Measurements from ENCODE around the gene MMD. TPM values are rescaled to one million over a fixed set of nuclear protein-coding genes. Genes with fewer than 3 reads are reported as not detected.
A peak's percentile ranks its signal among the peaks of the same experiment; 100 is the strongest.

Gene MMD
- total and polyA plus RNA-seq, 2 of the 13 experiments (the other 11 are each of a cell fraction or from before 2014, with no cell fraction given), result 121 to 225 TPM

- H3K4me2 ChIP-seq (ENCODE audit: low read depth, low read length), result no peak overlapping the region
- no peaks in the 10 kb centered on the region for H3K9me3 ChIP-seq (ENCODE audit: low read length)
- intact Hi-C loops (cut with micrococcal nuclease; ENCODE audit: unreplicated experiment), result loop anchor here (5.0 kb wide), 2 partner anchors 34 to 41 kb away; partner anchors contain the start of gene MMD
- no peaks in the 10 kb centered on the region for H3K36me3 ChIP-seq (replicated peaks in 1 of 2; ENCODE audit: control insufficient read depth in 1 of 2, insufficient read depth in 2 of 2, low read length in 2 of 2)
- no peaks in the 10 kb centered on the region for H4K20me1 ChIP-seq (ENCODE audit: insufficient read depth, low read length)
- peaks cover 66% of the 10 kb centered on the region for H3K4me1 ChIP-seq (ENCODE audit: insufficient read depth, low read length)
- over 99% methylated on average over 6 of the region's 6 CpGs for WGBS (ENCODE audit: low lambda C conversion rate)
- no peak overlapping the region for H2AFZ ChIP-seq (ENCODE audit: low read length)
- H3K9ac ChIP-seq (ENCODE audit: insufficient read depth, low read depth, low read length), result no peak overlapping the region
- BruUV-seq (replicated peaks), result no TSS peak
- no peak for ATAC-seq
- no peak overlapping the region for H3K27ac ChIP-seq (ENCODE audit: extremely low read length, insufficient read depth, low read length)
- FAIRE-seq, result no peak
- CTCF ChIA-PET (ENCODE audit: low intra/inter-chr PET ratio, low total read pairs), result no interaction called here
- no peak overlapping the region for H3K4me3 ChIP-seq (replicated peaks in 1 of 3; ENCODE audit: insufficient read depth in 1 of 3, low read depth in 2 of 3, low read length in 3 of 3)
- TF ChIP-seq CEBPB (IDR thresholded peaks at IDR 0.05; ENCODE audit: borderline replicate concordance, low read depth, low read length), result peak; percentile 55; the same call in 1 of the 2 replicates
- TF ChIP-seq PATZ1 (CRISPR knock-in tag; IDR thresholded peaks at IDR 0.05), result no peak
- TF ChIP-seq CBX2 (IDR thresholded peaks at IDR 0.05; ENCODE audit: low read depth, low read length), result no peak
- TF ChIP-seq CBX2 (CRISPR knock-in tag; IDR thresholded peaks at IDR 0.05; ENCODE audit: low read depth), result no peak
- 0 out of 2 replicates have a peak, but pooled peaks have one; percentile 17 for TF ChIP-seq CEBPG (CRISPR knock-in tag; IDR thresholded peaks at IDR 0.05)
- H3K79me2 ChIP-seq (ENCODE audit: insufficient read depth, low read length), result no peaks in the 10 kb centered on the region
- DNase-seq (ENCODE audit: low spot score), result no peak
- no peaks in the 10 kb centered on the region for H3K27me3 ChIP-seq (ENCODE audit: control insufficient read depth in 1 of 2, insufficient read depth in 2 of 2, low read length in 2 of 2)
- POLR2A ChIA-PET, result interaction anchor here (2.1 kb wide), 1 partner anchor 35 kb away, joined by 15 read pairs; the partner anchor contains the start of gene MMD
- in situ Hi-C loops (cut with HindIII; ENCODE audit: extremely low pct_ligation_motif_present, low pct_unique_long_range_greater_than_20kb), result no loop called here
Measured at GRCh38 chr17:55456307-55457240, 34.9 kb upstream of the MMD start.
